ENCODE data around the gene BRIP1.
"Not testable (repeated sequence)": the region's sequence is repeated elsewhere in the genome, so short reads cannot be mapped to it uniquely, and the experiment has no call there.

Gene BRIP1

DNA sequence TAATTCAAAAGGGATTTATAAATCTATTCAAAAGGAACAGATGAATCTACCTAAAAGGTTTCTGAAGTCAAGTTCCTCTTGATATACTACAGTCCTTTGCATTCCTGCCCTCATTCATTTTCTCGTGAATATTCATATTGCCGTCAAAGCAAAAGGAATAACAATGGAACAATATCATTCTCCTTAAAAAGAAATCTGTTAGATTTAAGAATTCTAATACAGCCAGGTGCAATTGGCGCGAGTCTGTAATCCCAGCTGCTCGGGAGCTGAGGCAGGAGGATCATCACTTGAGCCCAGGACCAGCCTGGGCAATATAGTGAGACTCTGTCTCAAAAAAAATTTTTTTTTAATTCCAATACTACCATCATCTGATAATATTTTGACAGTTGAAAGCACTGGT is 130.3 kb downstream of the BRIP1 start:
- DNase-seq (ENCODE audit: extremely low read depth in 1 of 2, low read depth in 1 of 2), result no peak

DNA sequence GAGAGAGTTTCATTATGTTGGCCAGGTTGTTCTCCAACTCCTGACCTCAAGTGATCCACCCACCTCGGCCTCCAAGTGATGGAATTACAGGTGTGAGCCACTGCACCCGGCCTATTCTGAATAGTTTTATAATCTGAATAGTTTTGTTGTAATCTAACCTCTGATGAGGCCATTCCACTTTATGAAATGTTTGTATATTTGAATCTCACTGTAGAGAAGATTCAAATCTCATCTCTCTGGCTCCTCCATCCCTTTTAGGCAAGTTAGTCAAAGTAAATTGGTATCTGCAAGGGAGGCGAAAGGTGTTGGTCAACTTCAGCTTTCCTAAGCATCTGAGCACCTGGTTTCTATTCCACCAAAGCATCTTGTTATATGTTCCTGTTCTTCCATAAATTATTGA is 131.2 kb downstream of the BRIP1 start:
- no peak for DNase-seq (ENCODE audit: extremely low read depth in 1 of 2, low read depth in 1 of 2)

DNA sequence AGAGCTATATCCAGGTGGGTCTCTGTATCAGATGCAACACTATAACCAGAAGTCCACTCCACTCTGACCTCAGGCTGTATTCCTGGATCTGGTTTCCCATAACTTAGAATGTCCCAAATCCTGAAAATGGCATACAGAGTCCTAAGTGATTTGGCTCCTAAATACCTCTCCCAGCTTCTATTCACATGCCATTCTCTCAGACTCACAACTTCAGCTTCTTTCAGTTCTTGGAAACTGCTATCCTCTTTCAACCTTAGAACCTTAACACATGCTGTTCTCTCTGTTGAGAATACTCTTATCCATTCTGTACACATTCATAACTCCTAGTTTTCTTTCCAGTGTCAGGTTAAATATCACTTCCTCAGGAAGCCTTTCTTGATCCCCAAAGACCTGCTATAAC is 132.0 kb downstream of the BRIP1 start:
- no peak for DNase-seq (ENCODE audit: extremely low read depth in 1 of 2, low read depth in 1 of 2)

DNA sequence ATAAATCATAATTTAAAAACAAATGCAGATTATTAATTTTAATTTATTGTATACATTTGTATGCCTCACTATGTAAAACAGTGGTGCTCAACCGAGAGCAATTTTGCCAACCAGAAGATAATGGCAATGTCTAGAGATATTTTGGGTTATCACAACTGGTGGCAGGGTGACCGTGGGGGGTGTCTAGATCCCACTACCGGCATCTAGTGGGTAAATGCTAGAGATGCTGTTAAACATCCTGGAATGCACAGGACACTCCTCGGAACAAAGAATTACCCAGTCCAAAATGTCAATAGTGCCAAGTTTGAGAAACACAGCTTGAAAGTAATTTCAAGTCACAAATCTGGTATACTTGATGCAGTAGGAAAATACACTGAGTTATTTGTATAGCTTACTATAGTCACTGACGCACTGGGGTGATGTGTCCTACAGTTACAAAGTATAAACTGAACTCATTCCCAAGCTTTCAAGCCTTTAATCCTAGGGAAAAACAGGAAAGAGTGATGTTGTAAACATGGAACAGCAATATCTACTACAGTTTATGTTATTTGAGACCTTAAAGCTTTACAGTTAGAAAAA is 133.5 kb downstream of the BRIP1 start:
- DNase-seq (ENCODE audit: extremely low read depth in 1 of 2, low read depth in 1 of 2), result no peak

DNA sequence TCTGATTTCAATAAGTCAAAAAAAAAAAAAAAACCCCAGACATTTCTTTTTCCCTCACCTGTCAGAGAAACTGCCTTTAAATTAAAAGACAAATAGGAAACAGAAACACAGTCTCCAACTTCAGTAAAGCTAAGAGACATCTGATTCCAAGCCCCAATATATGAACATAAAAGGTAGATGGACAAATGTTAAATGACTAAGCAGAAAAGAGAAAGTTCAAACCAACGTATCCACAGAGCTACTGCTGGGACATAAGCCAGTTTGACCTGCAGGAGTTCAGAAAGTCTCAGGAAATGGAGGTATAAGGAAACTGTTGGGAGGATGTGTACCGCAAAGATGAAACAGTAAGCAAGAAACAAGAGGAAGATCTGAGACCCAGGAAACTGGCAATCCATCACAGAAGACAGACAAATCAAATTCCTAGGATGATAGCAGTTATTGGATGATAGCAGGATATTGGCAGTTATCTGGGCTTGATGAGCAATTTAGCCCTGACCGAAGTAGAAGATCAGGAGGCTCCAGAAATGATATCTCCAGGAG is 135.0 kb downstream of the BRIP1 start:
- DNase-seq (ENCODE audit: extremely low read depth in 1 of 2, low read depth in 1 of 2), result no peak

DNA sequence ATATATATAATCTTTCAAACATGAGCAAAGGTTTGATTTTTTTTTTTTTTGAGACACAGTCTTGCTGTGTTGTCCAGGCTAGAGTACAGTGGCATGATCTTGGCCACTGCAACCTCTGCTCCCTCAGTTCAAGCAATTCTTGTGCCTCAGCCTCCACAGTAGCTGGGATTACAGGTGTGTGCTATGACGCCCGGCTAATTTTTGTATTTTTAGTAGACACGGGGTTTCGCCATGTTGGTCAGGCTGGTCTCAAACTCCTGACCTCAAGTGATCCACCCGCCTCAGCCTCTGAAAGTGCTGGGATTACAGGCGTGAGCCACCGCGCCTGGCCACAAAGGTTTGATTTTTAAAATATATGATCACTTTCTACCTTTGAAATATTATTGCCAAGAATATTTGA is 135.5 kb downstream of the BRIP1 start:
- DNase-seq (ENCODE audit: extremely low read depth in 1 of 2, low read depth in 1 of 2), result not testable (repeated sequence)

DNA sequence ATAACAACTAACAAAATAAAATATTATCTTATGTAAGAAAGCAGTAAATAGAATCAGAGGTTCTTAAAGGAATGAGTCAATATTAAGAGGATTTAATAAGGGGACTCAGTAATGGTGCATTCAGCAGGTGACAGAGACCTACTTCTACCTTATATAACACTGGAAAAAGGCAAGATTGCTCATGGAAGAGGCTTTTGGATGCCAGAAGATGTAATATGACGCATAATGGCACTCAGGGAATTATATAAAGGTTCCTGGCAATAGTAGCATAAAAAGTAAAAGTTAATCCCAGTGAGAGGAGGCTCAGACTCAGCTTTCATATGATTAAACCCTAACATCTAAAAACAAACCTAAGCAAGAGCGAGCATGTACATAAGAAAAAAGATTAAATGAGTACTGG is 136.4 kb downstream of the BRIP1 start:
- no peak for DNase-seq (ENCODE audit: extremely low read depth in 1 of 2, low read depth in 1 of 2)

DNA sequence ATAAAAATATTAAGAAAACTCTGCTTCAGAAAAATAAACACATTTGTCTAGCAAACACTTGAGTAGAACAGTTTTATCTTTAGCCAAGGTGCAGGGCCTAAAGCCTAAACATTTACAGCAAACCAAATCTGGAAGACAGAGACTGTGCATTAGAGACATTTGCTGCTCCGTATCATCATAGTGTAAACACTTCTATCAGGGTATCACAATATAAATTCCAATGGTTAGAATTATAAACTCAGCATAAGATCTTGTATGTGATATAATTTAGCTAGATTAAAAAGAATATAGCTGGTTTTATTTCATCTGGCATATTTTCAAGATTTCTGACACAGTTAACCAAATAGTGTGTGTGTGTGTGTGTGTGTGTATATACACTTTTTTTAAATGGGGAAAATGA is 138.6 kb downstream of the BRIP1 start:
- no peak for DNase-seq (ENCODE audit: extremely low read depth in 1 of 2, low read depth in 1 of 2)

DNA sequence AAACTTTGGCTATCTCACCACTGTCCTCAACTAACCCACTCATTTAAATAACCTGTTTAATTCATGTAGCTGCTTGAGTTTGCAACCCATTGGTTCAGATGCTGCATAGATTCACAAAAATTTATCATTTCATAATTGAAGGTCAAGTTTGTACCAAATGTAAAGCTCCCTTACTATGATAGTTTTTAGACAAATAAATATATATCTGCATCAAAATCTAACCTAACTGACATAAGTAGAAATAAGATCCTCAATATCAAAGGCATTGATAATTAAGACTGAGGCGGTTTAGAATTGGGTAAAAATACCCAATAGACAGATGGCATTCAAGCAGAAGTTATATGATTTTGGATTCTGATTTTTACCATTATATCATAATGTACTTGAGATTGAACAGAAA is 139.4 kb downstream of the BRIP1 start:
- DNase-seq (ENCODE audit: extremely low read depth in 1 of 2, low read depth in 1 of 2), result no peak

DNA sequence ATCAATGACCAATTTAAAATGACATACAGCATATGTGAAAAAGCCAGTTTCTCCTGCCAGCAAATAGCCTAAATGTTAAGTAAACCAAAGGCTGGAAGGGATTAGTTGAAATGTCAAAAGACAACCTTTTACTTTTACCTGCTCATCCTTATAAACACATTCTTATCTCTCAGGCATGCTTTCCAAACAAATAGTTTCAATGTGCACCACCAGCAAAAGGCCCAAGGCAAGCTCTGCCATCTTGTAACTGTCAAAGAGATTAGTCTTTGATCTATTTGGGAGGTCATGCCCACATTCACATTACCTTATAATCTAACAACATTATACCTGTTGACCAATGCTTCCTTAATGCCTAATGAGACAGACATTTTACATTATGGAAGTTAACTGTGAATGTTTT is 140.1 kb downstream of the BRIP1 start:
- no peak for DNase-seq (ENCODE audit: extremely low read depth in 1 of 2, low read depth in 1 of 2)

DNA sequence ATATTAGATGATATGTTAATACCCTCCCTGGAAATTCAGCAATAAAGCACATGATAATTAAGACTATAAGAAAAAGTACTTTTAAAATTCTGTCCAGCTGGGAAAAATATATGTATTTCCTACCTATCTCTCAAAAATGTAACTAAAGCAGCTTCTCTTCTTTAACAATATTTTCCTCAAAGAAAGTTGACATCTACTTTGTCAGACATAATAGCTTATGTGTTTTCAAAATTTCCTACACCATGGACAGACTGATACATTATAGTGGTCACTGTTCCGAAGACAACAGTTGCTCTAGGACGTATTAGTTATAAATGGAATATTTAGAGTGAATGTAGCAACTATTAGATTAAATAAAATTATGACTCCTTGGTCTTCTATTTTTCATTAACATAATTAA is 140.9 kb downstream of the BRIP1 start:
- no peak for DNase-seq (ENCODE audit: extremely low read depth in 1 of 2, low read depth in 1 of 2)

DNA sequence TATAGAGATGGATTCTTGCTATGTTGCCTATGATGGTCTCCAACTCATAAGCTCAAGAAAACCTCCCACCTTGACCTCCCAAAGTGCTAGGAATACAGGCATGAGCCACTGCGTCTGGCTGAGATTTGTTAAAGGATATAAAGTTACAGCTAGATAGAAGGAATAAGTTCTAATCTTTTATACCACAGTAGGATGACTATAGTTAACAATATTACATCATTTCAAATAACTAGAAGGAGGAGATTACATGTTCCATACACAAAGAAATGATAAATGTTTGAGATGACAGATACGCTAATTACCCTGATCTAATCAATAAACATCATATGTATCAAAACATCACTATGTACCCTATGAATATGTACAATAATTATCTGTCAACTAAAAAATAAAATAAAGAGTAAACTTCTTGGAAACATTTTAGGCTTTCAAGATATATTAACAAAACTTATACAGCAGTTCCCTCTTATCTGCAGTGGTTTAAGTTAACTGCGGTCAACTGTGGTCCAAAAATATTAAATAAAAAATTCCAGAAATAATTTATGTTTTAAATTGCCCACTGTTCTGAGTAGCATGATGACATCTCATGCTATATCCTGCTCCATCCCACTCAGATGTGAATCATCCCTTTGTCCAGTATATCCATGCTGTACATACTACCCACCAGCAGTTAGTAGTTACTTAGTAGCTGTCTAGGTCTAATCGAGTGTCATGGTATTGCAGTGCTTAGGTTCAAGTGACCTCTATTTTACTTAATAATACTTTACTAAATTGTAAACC is 143.1 kb downstream of the BRIP1 start:
- DNase-seq (ENCODE audit: extremely low read depth in 1 of 2, low read depth in 1 of 2), result no peak

DNA sequence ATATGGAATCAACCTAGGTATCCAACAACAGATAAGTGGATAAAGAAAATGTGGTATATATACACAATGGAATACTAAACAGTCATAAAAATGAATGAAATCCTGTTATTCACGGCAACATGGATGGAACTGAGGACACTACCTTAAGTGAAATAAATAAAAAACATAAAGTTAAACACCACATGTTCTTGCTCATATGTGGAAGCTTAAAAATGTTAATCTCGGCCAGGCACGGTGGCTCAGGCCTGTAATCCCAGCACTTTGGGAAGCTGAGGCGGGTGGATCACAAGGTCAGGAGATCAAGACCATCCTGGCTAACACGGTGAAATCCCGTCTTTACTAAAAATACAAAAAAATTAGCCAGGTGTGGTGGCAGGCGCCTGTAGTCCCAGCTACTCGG is 144.1 kb downstream of the BRIP1 start:
- not testable (repeated sequence) for DNase-seq (ENCODE audit: extremely low read depth in 1 of 2, low read depth in 1 of 2)

DNA sequence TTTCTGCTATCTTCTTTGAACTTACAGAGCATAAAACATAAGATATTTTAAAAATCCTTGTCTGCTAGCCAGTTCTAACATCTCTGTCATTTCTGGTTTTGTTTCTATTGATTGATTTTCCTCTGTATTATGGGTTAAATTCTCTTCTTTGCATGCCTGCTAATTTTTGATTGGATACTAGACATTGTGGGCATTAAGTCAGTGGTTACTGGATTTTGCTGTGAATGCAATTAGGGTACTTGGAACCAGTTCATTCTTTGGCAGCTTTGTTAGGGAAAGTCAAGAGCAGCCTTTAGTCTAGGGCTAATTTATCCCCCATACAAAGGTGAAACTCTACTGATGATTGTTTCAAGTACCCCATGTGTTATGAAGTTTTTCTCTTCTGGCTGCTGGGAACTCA is 145.3 kb downstream of the BRIP1 start:
- no peak for DNase-seq (ENCODE audit: extremely low read depth in 1 of 2, low read depth in 1 of 2)

DNA sequence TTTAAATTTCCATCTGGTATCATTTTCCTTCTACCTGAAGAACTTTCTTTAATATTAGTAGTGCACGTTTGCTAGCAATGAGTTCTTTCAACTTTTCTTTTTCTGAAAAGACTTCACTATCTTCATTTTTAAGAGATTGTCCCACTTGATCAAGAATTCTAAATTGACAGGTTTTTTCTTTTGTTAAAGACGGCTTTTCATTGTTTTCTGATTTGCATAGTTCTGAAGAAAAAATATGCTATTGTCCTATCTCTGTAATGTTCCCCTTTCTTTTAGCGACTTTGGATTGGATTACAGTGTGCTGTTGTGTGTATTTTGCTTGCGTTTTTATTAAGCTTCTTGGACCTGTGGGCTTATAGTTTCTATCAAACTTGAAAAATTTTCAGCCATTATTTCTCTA is 146.0 kb downstream of the BRIP1 start:
- DNase-seq (ENCODE audit: extremely low read depth in 1 of 2, low read depth in 1 of 2), result no peak

DNA sequence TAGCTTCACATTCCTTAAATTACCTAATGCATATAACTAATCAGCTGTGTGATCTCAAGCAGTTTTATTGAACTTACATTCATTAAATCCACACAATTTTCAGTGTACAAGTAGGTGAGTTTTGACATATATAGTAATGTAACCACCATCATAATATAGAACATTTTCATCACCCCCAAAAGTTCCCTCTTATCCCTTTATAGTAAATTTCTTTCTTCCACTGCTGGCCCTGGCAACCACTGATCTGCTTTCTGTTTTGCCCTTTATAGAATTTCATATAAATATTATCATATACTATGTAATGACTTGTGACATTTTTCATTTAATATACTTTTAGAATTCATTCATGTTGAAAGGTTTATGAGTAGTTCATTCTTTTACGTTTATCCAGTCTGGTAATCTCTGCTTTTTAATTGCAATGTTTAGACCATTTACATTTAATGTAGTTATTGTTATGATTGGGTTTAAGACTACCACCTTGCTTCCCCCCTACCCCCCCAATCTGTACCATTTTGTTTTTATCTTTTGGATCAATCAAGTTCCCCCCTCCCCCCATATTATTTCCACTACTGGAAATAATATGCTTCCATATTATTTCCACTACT is 147.0 kb downstream of the BRIP1 start:
- no peak for DNase-seq (ENCODE audit: extremely low read depth in 1 of 2, low read depth in 1 of 2)

DNA sequence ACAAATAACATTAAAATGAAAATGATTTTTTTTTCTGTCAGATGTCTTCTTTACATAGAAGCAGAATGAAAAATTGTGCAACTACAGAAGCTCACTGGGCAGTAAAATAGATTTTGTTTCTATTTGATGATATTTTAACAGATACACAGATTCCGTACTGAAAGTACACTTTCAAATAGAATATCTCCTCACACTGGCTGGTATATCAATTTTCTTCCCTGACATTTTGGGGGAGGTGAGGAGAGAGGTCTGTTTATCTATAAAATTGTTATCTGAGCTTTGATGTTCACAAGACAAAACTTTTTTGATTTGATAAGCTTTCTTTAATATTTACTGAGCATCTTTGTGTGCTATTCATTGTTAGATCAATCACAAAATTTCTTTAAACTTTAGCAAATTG is 148.0 kb downstream of the BRIP1 start:
- DNase-seq (ENCODE audit: extremely low read depth in 1 of 2, low read depth in 1 of 2), result no peak

DNA sequence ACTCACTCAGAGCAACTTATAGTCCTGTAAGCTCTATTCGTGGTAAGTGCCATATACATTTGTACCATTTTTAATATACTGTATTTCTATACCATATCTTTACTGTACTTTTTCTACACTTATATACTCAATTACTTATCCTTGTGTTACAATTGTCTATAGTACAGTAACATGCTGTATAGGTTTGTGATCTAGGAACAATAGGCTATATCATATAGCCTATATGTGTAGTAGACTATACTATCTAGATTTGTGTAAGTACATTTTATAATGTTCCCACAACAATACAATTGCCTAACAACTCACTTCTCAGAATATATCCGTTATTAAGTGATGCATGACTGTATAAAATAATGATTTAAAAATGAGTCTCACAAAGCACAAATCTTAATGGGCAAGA is 149.0 kb downstream of the BRIP1 start:
- no peak for DNase-seq (ENCODE audit: extremely low read depth in 1 of 2, low read depth in 1 of 2)

DNA sequence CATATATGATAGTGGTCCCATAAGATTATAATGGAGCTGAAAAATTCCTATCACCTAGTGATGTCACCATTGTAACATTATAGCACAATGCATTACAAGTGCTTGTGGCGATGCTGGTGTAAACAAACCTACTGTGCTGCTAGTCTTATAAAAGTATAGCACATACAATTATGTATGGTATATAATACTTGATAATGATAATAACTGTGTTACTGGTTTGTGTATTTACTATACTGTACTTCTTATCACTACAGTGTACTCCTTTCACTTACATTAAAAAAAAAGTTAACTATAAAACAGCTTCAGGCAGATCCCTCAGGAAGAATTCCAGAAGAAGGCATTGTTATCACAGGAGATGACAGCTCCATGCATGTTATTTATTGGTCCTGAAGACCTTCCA is 150.3 kb downstream of the BRIP1 start:
- no peak for DNase-seq (ENCODE audit: extremely low read depth in 1 of 2, low read depth in 1 of 2)

DNA sequence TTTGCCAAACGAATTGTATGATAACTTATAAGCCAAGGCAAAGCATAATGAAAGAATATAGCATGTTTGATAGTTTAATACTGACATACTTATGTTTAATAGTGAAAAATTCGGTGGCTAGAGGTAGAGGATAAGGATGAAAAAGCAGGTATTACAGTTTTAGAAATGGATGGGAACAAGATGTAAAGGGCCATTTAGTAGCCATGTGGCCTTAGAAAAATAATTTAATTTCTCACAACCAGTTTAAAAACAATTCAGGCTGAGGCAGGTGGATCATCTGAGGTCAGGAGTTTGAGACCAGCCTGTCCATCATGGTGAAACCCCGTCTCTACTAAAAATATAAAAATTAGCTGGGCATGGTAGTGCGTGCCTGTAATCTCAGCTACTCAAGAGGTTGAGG is 152.8 kb downstream of the BRIP1 start:
- DNase-seq (ENCODE audit: extremely low read depth in 1 of 2, low read depth in 1 of 2), result no peak

DNA sequence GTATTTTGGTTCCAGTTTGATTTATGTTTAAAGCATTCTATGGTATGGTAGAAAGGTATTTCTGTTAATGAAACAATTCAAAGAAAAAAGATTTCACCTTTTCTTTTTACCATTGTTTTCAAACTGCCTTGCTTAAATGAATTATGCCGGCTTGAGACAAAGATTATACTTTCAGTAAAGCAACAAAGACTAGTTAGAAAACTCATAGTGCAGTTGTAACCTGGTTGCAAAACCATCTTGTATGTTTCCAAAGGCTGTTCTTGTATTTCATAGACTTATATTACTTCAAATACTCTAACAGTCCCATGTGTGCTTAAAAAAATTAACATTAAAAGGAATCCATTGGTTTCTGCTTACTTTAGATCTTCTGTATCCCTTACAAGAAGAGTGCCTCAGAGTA is 153.8 kb downstream of the BRIP1 start:
- no peak for DNase-seq (ENCODE audit: extremely low read depth in 1 of 2, low read depth in 1 of 2)

DNA sequence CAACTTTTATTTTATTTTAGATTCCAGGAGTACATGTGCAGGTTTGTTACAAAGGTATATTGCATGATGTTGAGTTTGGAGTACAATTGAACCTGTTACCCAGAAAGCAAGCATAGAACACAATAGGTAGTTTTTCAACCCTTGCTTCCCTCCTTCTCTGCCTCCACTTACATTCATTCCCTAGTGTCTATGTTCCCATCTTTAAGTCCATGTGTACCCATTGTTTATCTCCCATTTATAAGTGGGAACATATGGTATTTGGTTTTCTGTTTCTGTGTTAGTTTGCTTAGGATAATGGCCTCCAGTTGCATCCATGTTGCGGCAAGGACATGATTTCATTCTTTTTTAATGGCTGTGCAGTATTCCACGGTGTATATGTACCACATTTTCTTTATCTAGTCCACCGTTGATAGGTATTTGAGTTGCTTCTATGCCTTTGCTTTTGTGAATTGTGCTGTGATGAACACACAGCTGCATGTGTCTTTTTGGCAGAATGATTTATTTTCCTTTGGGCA is 158.3 kb downstream of the BRIP1 start:
- no peak for DNase-seq (ENCODE audit: extremely low read depth in 1 of 2, low read depth in 1 of 2)

All from activated CD8-positive, alpha-beta memory T cell treated with anti-CD3 and anti-CD28 coated beads for 1 hour (primary cell).